Midbrain (tissue), 1 donor: Measurements from ENCODE around the gene RNF207.
A peak's percentile ranks its signal among the peaks of the same experiment; 100 is the strongest.

Experiments used
- DNase-seq: peaks from one replicate; lab custom pipeline; 2025; lab: John Stamatoyannopoulos, UW

The RNF207 gene

DNA sequence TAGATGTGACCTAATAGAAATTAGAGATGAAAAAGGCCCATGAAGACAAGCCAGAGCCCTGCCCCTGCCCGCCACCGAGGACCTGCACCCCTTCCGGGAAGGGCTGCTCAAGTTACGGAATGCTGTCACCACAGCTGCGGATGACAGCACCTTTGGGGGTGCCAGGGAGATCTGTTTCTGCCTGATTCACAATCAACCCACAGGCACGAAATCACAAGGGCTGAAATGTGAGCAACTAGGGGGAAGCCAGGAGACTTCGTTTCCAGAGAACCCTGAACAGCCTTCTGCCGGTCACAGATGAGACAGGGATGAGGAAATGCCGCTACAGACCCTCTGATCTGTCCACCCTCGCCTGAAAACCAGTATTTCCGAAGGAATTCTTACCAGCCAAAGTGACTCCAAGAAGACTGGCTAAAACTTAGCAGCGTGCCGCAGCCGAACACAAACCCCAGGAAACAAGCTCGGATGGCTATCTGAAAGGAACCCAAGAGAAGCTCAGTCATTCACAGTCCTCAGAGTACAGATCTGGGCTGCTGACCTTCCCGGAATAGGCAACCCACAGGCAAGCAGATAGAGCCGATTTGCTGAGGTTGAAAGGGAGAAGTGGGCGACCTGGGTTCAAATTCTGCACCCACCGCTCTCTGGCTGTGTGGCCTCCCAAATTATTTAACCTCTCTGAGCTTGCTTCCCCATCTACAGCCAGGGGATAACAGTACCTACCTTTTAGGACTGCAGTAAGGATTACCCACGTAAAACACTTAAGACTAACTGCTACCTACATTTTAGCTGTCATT lies 28.8 kb downstream of the RNF207 start:
- no peak for DNase-seq

DNA sequence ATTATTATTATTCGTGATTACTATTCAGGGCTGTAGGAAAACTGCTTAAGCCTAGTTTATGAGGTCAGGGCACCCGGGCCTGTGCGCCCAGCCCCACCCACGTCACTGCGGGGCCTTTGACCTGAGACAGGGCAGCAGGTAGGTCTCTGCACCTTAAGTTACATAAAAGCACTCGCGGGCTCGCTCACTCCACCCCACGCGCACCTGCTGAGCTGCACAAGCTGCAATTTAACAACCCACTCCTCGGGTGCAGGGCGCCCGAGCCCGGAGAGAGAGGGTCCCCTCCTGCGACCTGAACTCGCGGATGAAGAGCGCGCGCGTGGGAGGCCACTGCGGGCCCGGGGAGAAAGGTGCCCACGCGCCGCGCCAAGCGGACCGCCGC lies 29.4 kb downstream of the RNF207 start:
- DNase-seq, result no peak

- DNase-seq, result no peak
Measured at GRCh38 chr1:6237093-6237492, 31.2 kb downstream of the RNF207 start.

GRCh38 chr1:6239213-6239752 lies 33.4 kb downstream of the RNF207 start:
- no peak for DNase-seq

- no peak for DNase-seq
Measured at GRCh38 chr1:6239950-6240768, 34.2 kb downstream of the RNF207 start.

DNA sequence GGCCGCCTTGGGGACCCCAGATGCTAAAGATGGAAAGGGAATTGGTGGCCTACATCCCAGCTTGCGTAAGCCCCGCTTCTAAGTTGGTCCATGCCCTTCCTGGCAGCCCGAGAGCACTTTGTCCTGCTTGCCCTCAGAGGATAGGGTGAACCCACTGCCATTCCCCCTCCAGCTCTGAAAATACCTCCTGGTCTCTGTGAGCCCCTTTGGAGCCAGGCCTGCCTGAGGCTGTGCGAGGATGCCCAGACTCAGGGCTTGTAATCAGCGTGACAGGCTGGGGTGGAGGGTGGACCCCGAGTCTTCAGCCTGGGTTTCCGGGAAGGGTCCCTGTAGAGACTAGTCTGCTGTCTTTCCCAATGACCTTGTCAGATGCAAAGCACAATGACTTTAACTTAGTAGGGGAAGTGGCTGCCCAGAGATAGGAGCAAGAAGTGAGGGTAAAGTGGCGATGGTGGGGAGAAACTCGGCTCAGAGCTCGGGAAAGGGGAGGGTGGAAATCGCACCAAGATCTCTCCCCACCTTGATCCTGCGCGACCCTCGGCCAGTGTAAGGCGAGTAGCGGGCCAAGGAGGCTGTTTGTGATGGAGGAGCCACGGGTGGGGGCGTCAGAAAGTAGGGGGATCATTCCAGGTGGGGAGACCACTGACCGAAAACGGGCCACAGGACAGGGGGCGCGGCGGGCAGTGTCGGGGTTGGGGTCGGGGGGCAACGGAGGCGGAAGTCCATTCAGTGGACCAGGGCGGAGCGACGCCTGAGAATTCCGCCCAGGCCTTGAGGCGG lies 35.4 kb downstream of the RNF207 start:
- DNase-seq, result no peak

DNA sequence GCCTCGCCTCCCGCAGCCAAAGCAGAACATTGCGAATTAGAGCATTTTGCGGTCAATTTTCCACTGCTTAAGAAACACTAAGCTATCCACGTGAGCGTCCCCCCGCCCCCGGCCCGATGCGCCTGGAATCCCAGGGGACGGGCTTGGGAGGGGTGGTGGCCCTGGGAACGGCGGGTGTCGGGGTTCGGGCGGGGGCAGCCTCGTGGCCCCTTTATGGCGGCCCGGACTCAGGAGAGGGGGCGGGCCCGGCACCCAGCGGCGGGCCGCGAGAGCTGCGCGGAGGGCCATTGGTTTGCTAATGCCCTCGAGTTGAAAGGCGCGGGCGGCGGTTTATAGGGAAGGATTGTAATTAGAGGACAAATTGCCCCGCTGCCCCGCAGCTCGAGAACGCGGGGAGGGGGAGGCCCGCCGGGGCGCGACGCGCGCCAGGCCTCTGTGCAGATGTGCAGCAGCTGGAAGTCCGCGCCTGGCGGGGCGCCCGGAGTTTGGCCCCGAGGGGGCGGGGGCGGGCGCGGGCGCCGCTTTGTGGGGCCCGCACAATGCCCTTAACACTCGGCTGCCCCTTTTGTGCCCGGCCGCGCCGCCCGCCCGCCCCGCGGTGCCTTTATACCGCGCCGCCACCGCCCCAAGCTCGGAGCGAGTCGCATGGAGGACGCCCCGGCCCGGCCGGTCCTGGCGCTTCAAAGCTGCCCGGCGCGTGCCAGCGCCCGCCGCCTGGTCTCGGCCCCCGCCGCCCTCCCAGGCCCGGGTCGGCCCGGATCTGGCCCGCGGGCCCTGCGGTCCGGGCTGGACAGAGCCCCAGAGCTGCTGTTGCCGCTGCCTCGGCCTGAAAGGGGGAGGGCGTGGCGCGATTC lies 36.2 kb downstream of the RNF207 start:
- no peak for DNase-seq

- no peak for DNase-seq
Measured at GRCh38 chr1:6243053-6243834, 37.3 kb downstream of the RNF207 start.

GRCh38 chr1:6243993-6244392 lies 38.1 kb downstream of the RNF207 start, which contains the start of gene HES3:
Gene HES3, plus strand, starts transcription at chr1:6244179. Its CDS starts 187 bp downstream, at chr1:6244366.
- no peak for DNase-seq

DNA sequence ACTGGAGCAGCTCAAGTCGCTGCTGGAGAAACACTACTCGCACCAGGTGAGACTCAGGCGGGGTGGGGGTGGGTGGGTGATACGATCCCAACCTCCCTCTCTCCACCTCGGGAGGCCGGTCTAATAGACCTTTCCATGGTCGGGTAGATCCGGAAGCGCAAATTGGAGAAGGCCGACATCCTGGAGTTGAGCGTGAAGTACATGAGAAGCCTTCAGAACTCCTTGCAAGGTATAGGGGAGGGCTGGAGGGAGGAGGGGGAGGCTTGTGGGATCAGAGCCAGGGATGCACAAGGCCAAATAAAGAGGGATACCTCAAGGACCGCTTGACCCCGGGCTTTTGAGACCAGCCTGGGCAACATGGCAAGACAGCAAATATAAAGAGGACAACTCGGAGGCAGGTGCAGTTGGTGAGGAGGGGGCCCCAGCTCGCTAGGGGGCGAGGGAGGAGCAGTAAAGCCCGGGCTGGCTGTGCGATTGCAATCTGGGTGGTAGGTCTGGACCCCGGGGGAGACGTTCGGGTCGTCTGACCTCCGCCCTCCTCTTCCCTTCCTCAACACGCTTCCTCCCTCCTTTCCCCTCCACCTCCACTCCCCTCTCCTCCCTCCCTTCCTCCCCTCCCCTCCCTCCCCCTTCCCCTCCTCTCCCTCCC lies 38.6 kb downstream of the RNF207 start:
- DNase-seq, result no peak

- DNase-seq, result peak; percentile 81
Measured at GRCh38 chr1:6245086-6245868, 39.4 kb downstream of the RNF207 start.

- DNase-seq, result no peak
Measured at GRCh38 chr1:6245869-6246496, 40.1 kb downstream of the RNF207 start.

DNA sequence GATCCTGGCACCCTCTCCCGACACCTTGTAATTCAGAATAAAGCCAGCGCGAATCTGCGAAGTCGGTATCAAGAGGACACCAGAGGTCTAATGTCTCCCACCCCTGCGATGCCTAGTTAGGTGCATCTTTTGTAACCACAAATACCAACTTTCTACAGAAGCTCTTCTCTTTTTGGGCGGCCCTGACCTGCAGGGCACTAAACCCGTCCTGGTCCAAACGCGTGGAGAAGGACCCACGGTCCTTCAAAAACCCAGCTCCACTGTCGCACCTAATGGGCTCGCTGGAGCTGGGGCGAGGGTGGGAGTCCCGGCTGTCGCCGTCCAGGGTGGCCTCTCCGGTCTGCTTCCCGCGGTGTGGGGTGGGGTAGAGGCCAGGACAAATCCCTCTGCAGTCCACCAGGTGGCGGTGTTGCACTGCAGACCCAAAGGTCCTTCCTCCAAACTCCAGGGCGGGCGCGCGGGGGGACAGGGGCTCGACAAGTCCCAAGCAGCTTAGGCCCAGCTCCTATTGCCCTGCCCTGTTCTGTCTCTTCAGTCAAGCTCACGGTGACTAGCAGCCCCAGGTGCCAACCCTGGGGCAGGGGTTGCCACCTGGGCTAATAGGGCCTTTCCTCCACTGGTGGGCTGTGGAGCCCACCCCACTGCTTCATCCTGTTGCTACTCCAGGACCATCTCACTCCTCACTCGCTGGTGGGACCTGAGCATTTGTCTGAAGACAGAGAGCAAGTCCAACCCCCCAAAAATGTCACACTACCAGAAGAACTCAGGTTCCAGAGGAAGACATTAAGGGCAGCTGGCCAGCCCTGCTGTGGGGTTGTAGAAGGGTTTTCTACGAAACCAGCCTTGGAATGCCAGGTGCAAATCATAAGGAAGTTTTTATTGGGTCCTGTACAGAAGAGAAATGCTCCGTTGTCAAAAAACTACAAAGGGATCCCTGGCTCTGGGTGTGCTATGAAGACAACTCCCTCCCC lies 40.9 kb downstream of the RNF207 start:
- peak; percentile 62 for DNase-seq

DNA sequence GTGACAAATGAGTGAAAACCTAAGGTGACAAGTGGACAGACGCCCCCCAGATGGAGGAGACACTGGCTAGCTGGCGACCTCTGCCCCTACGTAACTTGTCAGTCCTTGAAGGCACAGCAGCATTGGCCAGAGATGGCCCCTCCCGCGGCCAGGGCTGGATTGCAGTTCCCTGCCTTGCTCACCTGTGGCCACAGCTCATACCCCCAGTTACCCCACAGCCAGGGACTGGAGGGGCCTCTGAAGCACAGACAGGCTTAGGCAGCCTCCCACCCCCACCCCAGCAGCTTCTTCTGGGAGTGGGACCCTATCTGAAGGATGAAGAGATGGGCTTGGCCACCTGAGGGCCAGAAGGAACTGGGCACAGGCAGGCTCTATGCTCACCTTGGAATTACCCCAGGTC lies 41.7 kb downstream of the RNF207 start:
- no peak for DNase-seq

GRCh38 chr1:6248161-6248776 lies 42.4 kb downstream of the RNF207 start:
- no peak for DNase-seq

DNA sequence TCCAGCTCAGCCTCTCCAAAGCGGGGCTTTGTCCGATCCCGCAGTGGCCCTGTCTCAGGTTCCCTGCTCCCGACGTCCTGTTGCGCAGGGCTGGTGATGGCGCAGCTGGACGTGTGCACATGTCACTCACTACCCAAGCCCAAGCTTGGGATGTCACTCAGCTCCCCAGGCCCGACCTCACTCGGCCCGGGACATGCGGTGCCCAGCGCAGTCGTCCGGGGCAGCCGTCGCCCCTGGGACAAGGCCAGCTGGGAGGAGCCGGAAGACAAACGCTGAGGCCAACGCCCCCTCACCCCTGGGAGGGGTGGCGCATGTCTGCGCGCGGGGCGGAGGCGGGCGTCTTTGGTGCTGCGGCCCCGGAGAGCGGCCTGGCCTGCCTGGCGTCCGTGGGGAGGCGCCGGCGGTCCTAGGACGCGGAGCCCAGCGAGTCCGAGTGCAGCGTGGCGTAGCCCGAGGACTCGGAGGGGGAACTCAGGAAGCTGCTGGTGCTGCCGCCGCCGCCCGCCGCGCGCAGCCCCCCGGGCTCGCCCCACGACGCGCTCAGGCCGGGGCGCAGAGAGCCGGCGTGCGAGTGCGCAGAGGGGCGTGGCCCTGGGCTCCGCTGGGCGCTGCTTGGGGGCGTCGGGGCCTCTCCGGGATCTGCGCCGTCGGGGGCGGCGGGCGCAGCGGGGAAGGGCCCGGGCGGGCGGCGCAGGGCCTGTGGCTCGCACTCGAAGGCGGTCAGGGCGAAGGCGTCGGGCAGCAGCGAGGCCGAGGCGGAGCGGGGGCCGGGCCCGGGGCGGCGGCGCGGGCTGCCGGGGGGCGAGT lies 43.2 kb downstream of the RNF207 start:
- no peak for DNase-seq
